ENCODE results near the gene SV2B.

Gene SV2B

DNA sequence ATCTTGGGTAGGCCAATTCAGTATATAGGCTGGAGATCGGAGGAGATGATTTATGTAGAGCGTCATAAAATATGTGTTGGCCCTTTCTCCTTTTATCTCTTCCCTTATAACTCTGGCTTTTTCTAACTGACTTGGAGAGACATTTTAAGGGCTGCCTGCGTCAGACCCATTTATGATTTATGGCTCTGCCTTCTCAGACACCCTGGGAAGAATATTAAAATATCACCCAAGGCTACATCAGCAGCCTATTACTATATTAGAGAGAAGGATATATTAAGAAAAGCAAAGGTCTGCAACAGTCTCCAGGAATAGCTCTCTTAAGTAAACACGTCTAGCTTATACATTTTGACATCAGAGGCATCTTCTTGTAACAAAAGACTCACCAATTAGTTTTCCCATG lies 179.4 kb downstream of the SV2B start:
- no peak for DNase-seq

GRCh38 chr15:91281947-91282346 lies 181.9 kb downstream of the SV2B start:
- DNase-seq: no peak

DNA sequence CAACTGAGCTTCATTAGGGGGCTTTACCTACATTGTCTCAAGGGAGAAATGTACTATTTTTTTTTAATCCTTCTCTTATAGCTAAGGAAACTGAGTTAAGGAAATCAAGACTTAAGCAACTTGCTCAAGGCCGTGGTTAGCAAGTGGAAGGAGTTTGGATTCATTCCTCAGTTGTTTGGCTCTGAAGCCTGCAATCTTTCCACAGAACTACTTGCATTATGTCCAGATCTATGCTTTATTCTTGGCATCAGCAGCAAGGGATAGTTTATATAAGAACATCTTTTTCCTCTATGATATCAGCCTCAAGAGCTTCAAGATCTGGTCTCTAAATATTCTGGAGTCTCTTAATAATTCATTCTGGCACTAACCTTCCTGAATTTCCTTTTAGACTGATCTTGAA lies 182.4 kb downstream of the SV2B start:
- DNase-seq: no peak

GRCh38 chr15:91283155-91283554 lies 183.1 kb downstream of the SV2B start:
- DNase-seq: no peak

GRCh38 chr15:91284758-91285466 lies 184.9 kb downstream of the SV2B start:
- no peak for DNase-seq

GRCh38 chr15:91289324-91289723 lies 189.3 kb downstream of the SV2B start:
- no peak for DNase-seq

DNA sequence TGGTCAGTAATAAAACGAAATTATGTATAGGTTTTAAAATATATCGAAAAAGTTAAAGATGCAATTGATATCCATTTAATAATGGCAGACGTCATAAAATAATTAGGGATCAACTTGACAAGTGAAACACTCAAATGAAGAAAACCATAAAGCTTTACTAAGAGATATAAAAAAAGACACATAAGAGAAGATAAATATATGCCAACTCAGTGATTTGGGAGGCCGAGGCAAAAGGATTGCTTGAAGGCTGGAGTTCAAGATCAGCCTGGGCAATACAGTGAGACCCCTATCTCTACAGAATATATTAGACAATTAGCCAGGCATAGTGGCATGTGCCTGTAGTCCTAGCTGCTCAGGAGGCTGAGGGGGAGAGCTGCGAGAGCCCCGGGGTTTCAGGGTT lies 190.5 kb downstream of the SV2B start:
- DNase-seq: no peak

GRCh38 chr15:91291673-91292072 lies 191.6 kb downstream of the SV2B start:
- no peak for DNase-seq

DNA sequence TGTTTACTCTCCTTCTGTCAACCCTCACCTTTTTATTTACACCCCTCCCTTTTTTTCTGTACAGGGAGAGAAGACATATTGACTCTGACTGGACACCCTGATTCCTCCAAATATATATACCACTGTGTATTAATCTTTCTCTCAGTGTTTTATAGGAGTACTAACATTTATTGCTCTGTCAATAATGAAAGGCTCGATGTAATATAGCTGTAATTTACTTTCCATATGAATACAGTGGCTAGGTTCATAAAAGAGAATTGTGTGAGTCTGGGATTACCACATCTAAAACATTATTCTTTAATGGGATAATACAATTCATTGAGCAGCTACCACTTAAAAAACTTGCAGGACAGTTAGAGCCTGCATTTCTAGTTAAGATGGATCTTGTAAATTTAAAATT lies 194.3 kb downstream of the SV2B start:
- no peak for DNase-seq

- DNase-seq: no peak
Measured at GRCh38 chr15:91294795-91295194, 194.7 kb downstream of the SV2B start.

DNA sequence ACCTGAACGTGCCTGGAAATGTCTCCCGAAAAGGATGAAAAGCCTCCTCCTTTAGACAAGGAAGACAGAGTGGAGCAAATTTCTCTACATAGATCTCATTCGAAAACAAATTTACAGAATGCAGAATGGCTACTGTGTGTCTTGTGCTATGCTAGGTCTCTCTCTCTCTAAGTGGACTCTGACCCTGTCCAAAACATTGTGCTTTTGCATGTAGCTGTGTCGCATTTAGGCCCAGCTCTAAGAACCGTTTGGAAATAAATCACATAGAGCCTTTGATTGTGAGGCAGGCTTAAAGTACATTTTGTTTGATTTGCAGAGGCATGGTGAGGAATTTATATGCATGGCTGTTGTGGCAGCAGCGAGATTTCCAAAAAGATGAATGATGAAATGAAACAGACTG lies 198.0 kb downstream of the SV2B start:
- DNase-seq: no peak

DNA sequence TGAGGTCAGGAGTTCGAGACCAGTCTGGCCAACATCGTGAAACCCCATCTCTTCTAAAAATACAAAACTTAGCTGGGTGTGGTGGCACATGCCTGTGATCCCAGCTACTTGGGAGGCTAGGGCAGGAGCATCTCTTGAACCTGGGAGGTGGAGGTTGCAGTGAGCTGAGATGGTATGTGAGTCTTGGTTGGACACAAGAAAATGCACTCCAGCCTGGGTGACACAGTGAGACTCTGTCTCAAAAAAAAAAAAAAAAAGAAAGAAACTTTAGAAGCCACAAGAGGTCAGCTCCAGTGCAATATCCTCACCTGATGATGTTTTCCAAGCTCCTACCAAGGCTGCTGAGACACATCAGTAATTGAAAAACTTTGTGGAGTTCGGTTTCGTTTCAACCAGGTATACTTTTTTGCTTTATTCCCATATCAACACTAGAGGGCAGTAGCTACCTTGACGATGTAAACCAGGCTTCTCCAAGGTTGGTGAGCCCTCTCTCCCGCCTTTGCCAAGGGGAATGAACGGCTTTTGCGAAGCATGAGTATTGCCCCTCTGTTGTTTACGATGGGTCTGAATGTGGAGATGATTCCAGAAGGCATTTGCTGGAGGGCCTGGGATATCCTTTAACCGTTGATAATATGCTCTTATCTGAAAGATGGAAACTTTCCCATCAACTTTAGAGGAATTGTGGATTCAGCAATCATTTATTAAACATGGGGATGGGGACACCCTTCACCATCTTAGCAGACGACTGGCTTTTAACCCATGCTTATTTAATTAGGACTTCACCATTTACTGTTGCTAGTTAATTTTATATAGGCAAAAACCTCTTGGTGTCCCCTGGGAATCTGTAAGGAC lies 202.8 kb downstream of the SV2B start:
- DNase-seq: peak; percentile 10

- no peak for DNase-seq
Measured at GRCh38 chr15:91304210-91304609, 204.2 kb downstream of the SV2B start.

DNA sequence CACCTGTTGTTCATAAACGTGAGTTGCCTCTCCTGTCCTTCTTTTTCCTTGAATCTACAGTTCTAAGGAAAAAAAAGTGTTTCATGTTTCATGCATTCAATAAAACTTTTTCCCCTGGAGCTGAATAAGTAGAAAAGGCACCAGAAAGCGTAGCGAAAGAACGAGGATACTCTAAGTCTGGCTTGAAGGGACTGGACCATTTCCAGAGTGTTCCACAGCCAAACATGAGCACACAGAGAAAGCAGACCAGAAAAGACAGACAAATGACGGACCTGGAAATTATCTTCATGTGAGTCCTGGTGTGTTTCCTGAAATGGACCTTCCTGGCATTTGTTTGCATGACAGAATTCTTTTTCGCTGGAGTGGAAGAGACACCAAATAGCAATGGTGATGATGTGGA lies 204.7 kb downstream of the SV2B start:
- DNase-seq: no peak

DNA sequence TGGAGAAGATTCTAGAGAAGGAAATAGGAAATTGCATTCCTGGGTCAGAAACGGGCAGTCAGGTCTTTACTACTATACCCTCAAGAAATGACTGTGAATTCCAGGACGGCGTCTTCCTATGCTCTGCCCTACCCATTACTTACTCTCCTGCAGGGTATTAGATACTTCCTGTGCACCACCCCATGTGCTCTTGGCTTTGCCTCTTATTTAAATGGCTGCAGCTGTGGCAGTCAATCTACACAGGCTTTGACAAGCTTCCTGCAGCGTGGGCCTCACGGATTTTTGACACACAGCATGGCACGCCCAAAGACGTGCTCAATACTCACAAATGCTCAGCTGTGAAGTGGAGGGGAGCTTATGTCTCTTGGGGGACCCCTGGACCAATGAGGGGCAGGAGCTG lies 206.1 kb downstream of the SV2B start:
- DNase-seq: no peak

DNA sequence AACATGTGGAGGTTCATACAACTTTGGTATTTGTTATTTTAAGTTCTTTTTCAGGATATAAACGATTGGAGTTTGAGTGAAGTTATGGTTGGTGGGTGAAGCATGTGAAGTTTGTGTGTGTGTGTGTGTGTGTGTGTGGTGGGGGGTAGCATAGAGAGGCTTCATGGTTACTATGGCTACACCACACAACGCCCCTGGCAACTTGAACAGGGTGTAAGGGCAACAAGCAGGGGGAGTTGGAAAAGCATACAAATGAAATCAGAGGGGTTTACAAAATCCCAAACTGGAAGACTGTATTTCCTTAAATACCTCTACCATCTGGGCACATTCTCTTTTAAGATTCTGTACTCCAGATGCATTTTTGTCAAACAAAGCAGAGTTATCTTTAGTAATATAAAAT lies 207.5 kb downstream of the SV2B start:
- DNase-seq: no peak

DNA sequence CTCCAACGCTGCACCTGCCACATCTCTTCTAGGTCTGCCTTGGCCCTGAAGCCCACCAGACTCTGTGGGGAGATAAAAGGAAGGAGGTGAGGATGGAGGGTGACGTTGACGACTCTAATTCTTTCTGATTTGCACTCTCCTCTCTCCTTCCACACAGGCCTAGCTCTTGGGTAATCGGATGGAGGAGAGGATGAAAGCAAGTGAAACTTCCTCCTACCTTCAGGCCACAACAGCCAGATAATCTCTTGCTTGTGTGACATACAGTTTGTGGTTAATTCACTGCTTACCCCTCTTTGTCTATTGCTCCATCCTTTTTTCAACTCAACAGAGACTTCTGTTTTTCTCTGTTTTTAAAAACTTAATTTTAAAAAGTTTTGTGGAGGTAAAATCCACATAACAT lies 208.1 kb downstream of the SV2B start:
- DNase-seq: no peak

DNA sequence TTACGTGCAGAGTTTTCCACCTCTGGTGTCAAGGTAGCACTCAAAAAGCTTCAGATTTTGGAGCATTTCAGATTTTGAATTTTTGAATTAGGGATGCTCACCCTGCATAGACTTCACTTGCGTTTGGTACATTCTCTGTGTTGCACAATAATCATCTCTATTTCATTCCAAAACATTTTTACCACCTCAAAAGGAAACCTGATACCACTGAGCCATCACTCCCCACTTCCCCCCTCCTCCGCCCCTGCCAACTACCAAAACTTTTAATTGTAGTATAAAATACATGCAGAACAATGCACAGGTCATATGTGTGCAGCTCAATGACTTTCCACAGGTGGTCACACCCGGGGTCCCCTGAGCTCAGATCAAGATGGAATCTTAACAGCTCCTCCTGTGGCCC lies 208.8 kb downstream of the SV2B start:
- no peak for DNase-seq

DNA sequence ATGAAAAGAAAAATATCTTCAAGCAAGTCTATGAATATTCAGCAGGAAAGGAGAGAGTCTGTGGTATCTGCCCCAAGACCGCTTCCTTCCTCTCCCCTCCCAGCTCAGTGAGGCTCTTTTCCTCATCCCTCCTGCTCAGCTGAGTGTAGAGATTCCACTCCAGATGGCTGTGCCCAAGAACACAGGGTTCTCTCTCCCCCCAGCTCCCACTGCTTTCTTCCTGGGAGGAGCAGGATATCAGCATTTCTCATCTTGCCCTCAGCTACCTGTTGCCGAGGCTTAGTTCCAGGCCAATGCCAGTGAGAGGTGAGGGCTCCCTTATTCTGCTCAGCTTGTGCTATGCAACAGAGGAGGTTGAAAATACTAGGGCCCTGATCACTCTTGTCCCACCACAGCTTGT lies 211.9 kb downstream of the SV2B start:
- DNase-seq: no peak

- no peak for DNase-seq
Measured at GRCh38 chr15:91316126-91316525, 216.1 kb downstream of the SV2B start.

- DNase-seq: no peak
Measured at GRCh38 chr15:91318516-91318915, 218.5 kb downstream of the SV2B start.

- no peak for DNase-seq
Measured at GRCh38 chr15:91318931-91319330, 218.9 kb downstream of the SV2B start.

- no peak for DNase-seq
Measured at GRCh38 chr15:91319371-91320059, 219.5 kb downstream of the SV2B start.

DNA sequence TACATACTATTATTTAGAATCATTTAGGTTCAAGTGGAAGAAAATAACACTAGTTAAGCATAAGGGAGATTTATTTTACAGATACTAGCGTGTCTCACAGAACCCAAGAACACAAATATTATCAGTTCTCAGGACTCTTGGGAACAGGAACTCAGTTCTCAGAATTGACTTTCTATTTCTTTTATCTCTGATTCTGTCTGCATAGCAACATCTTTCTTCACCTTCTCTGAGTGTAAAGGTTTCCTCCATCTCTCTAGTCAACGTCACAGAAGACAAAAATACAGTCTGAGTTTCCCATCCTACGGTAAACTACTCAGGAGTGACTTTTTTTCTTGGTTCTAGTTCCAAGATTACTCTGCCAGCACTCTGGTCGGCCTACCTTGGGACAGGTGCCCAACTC lies 220.0 kb downstream of the SV2B start:
- DNase-seq: no peak
